Measurements from ENCODE around the gene RMDN2.

Gene RMDN2

GRCh38 chr2:37897511-37897910, 27.6 kb upstream of the RMDN2 start:
- no peak for FAIRE-seq

DNA sequence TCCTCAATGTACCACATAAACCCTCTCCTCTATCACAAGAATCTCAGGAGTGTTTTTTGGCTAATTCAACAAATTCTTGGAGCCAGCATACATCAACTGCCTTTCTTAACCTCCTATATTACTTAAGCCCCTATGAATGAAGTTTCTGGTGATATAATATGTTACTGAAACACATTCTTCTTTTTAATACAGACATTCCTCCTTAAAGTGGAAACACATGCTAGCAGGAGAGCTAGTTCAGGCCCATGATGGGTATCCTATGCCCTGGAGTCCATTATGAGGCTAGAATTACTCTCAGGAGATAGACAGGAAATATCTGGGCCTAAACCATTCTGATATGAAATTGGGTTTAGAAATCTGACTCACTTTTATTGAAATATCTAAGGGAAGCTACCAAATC, 26.6 kb upstream of the RMDN2 start:
- FAIRE-seq (no peak), DNase-seq (ENCODE audit: insufficient read length, low spot score) (no peak)

More at GRCh38 chr2:37897511-37897910, 27.6 kb upstream of the RMDN2 start:
- no peak for DNase-seq (ENCODE audit: insufficient read length, low spot score)

GRCh38 chr2:37902991-37903390, 22.1 kb upstream of the RMDN2 start:
- no peak for FAIRE-seq

DNA sequence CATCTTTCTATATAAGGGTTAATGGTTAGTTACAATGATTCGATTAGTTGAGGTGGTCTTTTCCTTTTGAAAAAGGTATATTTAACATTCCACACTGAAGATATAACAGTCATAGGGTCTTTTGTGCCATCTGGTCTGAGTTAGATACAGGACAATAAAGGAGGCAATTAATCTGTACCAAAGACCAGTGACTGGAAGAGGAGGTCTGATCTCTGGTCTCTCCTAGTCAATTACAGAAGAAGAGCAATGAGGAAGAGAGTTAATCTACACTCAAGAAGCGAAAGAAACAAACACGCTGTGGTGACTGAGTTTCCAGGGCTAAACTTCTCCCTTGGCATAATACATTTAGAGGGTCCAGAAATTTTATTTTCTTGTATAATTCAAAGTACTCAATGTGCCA, 20.7 kb upstream of the RMDN2 start:
- DNase-seq (ENCODE audit: insufficient read length, low spot score), result no peak

More at GRCh38 chr2:37902991-37903390, 22.1 kb upstream of the RMDN2 start:
- DNase-seq (ENCODE audit: insufficient read length, low spot score), result no peak

GRCh38 chr2:37904993-37905392, 20.1 kb upstream of the RMDN2 start:
- DNase-seq (ENCODE audit: insufficient read length, low spot score), result no peak
- no peak for FAIRE-seq

More for the DNA sequence above, 20.7 kb upstream of the RMDN2 start:
- no peak for FAIRE-seq

DNA sequence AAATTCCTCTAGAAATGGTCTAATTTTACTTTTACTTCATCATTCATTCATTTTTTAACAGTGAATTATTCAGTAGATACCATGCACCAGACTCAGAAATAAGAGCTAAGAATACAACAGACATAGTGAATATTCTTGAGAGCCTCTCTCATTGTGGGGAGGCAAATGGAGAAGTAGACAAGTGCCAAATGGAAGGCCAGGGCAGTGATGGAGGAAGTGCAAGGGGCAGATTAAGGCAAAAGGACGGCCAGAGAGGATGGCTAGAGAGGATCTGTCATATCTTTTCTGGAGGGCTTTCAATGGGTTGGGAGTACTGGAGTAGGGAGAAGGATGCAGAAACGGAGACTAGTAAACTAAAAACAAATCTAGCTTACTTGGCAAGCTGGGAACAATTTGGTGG, 19.0 kb upstream of the RMDN2 start:
- FAIRE-seq (no peak), DNase-seq (ENCODE audit: insufficient read length, low spot score) (no peak)

- FAIRE-seq (no peak), DNase-seq (ENCODE audit: insufficient read length, low spot score) (no peak)
Measured at GRCh38 chr2:37907501-37908225, 17.4 kb upstream of the RMDN2 start.

- no peak for FAIRE-seq
- DNase-seq (ENCODE audit: insufficient read length, low spot score), result no peak
Measured at GRCh38 chr2:37911296-37911873, 13.7 kb upstream of the RMDN2 start.

- no peak for FAIRE-seq
- DNase-seq (ENCODE audit: insufficient read length, low spot score), result no peak
Measured at GRCh38 chr2:37912056-37912455, 13.0 kb upstream of the RMDN2 start.

GRCh38 chr2:37912616-37913015, 12.5 kb upstream of the RMDN2 start:
- DNase-seq (ENCODE audit: insufficient read length, low spot score) (no peak), FAIRE-seq (no peak)

- DNase-seq (ENCODE audit: insufficient read length, low spot score) (no peak), FAIRE-seq (no peak)
Measured at GRCh38 chr2:37914340-37914739, 10.7 kb upstream of the RMDN2 start.

- FAIRE-seq, result no peak
- no peak for DNase-seq (ENCODE audit: insufficient read length, low spot score)
Measured at GRCh38 chr2:37915773-37916172, 9.3 kb upstream of the RMDN2 start.

DNA sequence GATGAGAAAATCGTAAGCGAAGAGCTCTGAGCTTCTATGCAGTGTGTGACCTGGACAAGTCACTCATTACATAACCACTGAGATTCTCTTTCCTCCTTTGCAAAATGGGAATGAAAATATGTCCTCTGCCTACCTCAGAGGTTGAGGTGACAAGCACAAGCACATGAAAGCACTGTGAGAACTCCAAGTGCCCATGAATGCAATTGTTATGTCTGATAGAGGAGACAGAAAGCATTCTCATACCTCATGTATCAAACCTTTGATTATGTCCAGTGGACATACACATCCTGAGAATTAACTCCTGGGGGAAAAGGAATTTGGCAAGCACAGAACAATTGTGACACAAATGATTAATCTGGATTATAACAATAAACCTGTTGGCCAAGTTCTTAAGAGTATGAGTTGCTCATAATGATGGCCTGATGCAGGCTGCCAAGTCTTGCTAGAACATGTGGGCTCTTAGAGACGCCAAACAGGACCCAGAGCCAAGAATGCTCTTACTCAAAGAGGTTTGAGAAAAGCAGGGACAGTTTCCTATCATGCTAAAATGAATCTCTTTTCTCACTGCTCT, 8.5 kb upstream of the RMDN2 start:
- DNase-seq (ENCODE audit: insufficient read length, low spot score) (no peak), FAIRE-seq (no peak)

DNA sequence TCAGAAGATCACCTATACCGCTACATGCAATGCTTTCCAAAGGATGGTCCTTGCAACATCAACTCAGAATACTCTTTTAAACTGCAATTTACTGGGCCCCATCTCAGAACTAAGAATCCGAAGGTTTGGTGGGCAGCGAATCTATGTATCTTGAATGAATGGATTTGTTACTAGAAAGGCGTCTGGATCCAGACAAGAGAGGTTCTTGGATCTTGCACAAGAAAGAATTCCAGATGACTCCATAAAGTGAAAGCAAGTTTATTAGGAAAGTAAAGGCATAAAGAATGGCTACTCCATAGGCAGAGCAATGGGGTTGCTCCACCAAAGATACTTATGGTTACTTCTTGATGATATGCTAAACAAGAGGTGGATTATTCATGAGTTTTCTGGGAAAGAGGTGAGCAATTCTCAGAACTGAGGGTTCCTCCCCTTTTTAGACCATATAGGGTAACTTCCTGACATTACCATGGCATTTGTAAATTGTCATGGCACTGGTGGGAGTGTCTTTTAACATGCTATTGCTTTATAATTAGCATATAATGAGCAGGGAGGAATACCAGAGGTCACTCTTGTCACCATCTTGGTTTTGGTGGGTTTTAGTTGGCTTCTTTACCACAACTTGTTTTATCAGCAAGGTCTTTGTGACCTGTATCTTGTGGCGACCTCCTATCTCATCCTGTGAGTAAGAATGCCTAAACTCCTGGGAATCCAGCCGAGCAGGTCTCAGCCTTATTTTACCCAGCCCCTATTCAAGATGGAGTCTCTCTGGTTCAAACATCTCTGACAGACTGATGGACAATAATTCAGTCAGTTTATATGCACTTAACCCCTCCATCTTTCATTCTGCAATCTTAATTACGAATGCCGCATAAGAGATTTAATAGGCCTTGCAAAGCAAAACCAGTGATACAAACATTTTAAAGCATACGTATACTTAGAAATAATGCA, 7.5 kb upstream of the RMDN2 start:
- FAIRE-seq (no peak), DNase-seq (ENCODE audit: insufficient read length, low spot score) (no peak)

DNA sequence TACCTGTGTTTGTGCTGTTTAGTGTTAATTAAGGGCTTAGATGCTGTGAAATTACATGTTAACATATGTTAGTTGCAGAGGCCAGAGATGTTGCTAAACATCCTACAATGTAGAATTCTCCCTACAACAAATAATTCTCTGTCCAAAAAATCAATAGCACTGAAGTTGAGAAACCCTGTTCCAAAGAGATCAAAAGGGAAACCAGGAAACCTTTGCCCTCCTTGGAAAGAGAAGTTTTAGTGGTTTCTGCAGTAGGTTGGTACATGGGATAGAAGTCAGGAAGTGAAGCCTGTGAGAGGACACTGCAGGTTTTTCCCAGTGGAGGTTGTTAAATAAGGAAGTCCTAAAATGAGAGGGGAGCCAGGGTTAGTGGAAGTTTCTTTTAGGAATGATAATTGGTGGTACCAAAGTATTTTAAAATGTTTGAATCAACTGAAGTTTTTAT, 6.3 kb upstream of the RMDN2 start:
- no peak for FAIRE-seq

GRCh38 chr2:37919631-37920032, 5.5 kb upstream of the RMDN2 start:
- DNase-seq (ENCODE audit: insufficient read length, low spot score), result no peak
- no peak for FAIRE-seq

More for the DNA sequence above, 6.3 kb upstream of the RMDN2 start:
- DNase-seq (ENCODE audit: insufficient read length, low spot score), result no peak

DNA sequence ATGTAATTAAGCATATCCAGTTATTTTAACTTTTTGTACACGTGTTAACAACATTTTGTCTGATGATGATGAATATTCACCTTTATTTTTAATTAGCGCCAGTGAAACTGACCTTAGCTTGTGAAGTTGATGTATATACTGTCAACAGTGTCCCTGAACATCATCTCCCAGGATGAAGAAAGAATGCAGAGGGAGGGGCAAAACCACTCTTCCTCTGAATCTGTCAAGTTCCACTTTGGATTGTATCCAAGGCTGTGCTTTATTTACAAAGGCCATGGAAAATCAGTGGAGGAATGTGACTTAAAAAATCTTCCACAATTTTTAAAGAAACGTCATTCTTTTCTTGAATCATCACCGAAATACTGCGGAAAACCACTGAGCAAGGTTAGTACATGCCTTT, 4.5 kb upstream of the RMDN2 start:
- peak; percentile 19 for DNase-seq (ENCODE audit: insufficient read length, low spot score)

GRCh38 chr2:37921781-37922180, 3.3 kb upstream of the RMDN2 start:
- DNase-seq (ENCODE audit: insufficient read length, low spot score) (no peak), FAIRE-seq (no peak)

More for the DNA sequence above, 4.5 kb upstream of the RMDN2 start:
- no peak for FAIRE-seq

GRCh38 chr2:37923308-37924055, 1.6 kb upstream of the RMDN2 start:
- DNase-seq (ENCODE audit: insufficient read length, low spot score), result no peak
- FAIRE-seq, result no peak

- DNase-seq (ENCODE audit: insufficient read length, low spot score) (no peak), FAIRE-seq (no peak)
Measured at GRCh38 chr2:37926635-37927034, 1.5 kb downstream of the RMDN2 start.
